ENCODE data around the gene P4HTM.

DNA sequence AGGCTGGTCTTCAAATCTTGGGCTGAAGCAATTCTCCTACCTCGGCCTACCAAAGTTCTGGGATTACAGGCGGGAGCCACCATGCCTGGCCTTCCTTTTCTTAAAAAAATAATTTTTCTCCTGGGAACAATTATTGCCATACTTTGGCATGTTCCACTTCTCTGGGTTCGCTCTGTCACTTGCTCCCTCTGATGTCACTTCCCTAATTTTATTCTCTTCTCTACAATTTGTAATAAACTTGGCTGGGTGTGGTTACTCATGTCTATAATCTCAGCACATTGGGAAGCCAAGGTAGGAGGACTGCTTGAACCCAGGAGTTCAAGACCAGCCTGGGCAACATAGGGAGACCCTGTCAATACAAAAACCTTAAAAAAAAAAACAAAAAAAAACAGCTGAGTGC lies 45.2 kb downstream of the P4HTM start:
- TF ChIP-seq, protein P1, sequence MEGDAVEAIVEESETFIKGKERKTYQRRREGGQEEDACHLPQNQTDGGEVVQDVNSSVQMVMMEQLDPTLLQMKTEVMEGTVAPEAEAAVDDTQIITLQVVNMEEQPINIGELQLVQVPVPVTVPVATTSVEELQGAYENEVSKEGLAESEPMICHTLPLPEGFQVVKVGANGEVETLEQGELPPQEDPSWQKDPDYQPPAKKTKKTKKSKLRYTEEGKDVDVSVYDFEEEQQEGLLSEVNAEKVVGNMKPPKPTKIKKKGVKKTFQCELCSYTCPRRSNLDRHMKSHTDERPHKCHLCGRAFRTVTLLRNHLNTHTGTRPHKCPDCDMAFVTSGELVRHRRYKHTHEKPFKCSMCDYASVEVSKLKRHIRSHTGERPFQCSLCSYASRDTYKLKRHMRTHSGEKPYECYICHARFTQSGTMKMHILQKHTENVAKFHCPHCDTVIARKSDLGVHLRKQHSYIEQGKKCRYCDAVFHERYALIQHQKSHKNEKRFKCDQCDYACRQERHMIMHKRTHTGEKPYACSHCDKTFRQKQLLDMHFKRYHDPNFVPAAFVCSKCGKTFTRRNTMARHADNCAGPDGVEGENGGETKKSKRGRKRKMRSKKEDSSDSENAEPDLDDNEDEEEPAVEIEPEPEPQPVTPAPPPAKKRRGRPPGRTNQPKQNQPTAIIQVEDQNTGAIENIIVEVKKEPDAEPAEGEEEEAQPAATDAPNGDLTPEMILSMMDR (IDR thresholded peaks at IDR 0.05; ENCODE audit: extremely low read depth in 1 of 2, insufficient read depth in 1 of 2, low read depth in 1 of 2, low read length in 2 of 2) = no peak
- TF ChIP-seq POLR2A (IDR thresholded peaks at IDR 0.05; ENCODE audit: low read depth, low read length) (no peak), POLR2AphosphoS5 (IDR thresholded peaks at IDR 0.05; ENCODE audit: insufficient read depth, low read depth, low read length) (no peak)
- TF ChIP-seq, protein P2, sequence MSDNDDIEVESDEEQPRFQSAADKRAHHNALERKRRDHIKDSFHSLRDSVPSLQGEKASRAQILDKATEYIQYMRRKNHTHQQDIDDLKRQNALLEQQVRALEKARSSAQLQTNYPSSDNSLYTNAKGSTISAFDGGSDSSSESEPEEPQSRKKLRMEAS (IDR thresholded peaks at IDR 0.05; ENCODE audit: insufficient read depth, insufficient read length) = no peak

All from endothelial cell of umbilical vein (primary cell).